22Rv1 (cell line): ENCODE measurements around the gene SLC25A26.

Experiments
- H3K27ac ChIP-seq: fragments of 450-650 bp; 2 replicates; pipeline ENCODE4 v1.5.1; 2017
- CTCF ChIP-seq: fragments of 450-650 bp; IDR thresholded peaks from 2 replicates; pipeline ENCODE4 v1.5.1; 2017; ENCODE audit warnings: mild to moderate bottlenecking
- ZFX ChIP-seq: fragments of 450-650 bp; IDR thresholded peaks from 2 replicates; pipeline ENCODE4 v1.6.1; 2017; ENCODE audit warnings: antibody characterized with exemption, borderline replicate concordance

SLC25A26 gene

GRCh38 chr3:66267031-66267430 is 46.2 kb downstream of the SLC25A26 start:
- no peak for TF ChIP-seq CTCF
- TF ChIP-seq ZFX: no peak
- no peak overlapping the region for H3K27ac ChIP-seq

- TF ChIP-seq ZFX (no peak), CTCF (no peak)
- no peak overlapping the region for H3K27ac ChIP-seq
Observed at GRCh38 chr3:66267906-66268305, 47.1 kb downstream of the SLC25A26 start.

DNA sequence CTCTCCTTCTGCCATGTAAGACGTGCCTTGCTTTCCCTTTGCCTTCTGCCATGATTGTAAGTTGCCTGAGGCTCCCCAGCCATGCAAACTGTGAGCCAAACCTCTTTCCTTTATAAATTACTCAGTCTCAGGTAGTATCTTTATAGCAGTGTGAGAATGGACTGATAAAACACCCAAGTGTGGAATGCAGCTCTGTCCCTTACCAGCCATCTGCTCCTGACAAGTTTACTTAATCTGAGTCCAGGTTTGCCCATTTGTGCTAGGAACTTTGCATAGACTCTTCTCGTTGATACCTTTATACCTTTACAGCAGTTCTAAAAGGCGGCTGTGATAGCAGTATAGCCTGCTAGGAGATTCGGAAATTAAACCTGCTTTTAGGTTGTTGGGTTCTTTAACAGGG is 48.1 kb downstream of the SLC25A26 start:
- TF ChIP-seq ZFX (no peak), CTCF (no peak)
- H3K27ac ChIP-seq: no peak overlapping the region

DNA sequence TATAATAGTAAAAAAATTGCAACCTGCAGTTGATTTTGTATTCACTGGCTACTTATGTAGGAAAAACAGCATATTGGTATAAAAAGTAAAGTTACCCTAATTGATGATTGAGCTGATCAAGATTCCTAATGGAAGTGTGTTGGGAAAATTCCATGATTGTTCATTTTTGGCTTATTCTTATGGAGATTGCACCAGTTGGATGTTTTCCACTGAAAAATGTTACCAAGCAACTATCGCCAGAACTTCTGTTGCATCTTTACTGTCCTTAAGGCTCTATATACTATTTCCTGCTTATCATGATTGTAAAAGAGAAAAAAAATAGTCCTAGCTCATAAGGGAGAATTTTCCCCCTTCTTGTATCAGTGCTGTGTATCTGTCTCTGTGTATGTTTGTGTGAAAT is 48.6 kb downstream of the SLC25A26 start:
- no peak overlapping the region for H3K27ac ChIP-seq
- TF ChIP-seq CTCF (no peak), ZFX (no peak)

DNA sequence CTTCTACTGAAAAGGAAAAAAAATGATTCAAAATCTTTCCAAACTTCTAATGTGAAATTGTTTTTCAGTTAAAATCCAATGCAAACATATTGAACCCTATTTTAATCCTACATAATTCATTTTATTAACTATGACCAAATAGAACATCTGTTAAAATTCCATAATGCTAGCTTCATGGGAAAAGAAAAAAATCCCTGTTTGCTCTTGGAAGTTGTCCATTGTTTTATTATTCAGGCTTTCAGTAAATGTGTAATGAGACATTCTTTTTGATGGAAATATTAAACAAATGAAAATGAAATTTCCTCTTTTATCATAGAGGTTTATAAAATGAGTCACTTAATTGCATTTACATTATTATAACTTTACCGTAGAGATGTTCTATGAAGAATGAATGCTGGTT is 49.5 kb downstream of the SLC25A26 start:
- TF ChIP-seq CTCF (no peak), ZFX (no peak)
- H3K27ac ChIP-seq: no peak overlapping the region

DNA sequence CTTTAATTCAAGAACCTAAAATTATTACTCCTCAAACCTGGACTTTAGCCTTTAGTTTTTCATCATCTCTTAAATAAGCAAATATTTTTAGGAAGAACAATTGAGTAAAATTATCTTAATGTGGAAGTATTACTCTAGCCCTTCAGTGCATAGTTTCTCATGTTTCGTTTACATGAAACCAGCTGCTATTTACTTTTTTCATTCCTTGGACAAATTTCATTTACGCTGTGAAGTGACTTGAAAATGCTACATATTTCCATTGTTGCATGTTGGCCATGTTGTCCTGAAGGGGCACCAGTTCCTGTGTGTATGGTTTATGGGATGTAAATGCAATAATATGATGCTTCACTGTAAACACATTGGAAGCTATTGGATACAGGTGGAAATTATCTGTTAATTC is 49.9 kb downstream of the SLC25A26 start:
- TF ChIP-seq ZFX: no peak
- no peak for TF ChIP-seq CTCF
- H3K27ac ChIP-seq: no peak overlapping the region

DNA sequence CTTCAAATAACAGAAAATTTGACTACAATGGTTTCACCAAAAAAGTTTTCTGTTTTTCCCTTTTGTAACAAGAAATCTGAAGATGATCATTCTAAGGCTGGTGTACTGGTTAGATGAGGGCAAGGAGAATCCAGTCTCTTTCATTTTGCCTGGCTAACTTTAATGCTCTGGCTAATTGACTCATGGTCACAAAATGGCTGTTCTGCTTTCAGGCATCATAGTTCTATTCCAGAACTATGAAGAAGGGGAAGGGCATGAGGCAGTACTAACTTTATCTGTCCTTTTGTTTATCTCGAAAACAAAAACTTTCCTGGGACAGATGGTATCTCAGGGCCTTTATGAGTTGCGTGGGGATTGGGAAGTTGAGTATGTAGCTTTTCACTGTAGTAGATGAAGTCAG is 50.4 kb downstream of the SLC25A26 start:
- no peak overlapping the region for H3K27ac ChIP-seq
- no peak for TF ChIP-seq CTCF
- no peak for TF ChIP-seq ZFX
